Mucosa of descending colon (tissue), 3 donors: ENCODE results near the gene FIBCD1. TPM values are rescaled to one million over a fixed set of nuclear protein-coding genes. Genes with fewer than 3 reads are reported as not detected.

Experiments used
- ATAC-seq: fragments of 200-7000 bp; cut with Tn5 transposase; one replicate; pipeline ENCODE4 v1.9.1; 2020; ENCODE audit warnings: mild to moderate bottlenecking, moderate library complexity
- DNase-seq, 3 donors: peaks; one replicate each; pipeline ENCODE4 v3.0.0-alpha.2; 2020
- H3K36me3 ChIP-seq: fragments of 200-600 bp; one replicate; pipeline ENCODE4 v1.8.0; 2021; ENCODE audit warnings: low read depth, mild to moderate bottlenecking
- H3K4me1 ChIP-seq: fragments of 200-600 bp; one replicate; pipeline ENCODE4 v1.8.0; 2021; ENCODE audit warnings: low read depth, mild to moderate bottlenecking
- H3K4me3 ChIP-seq: fragments of 200-600 bp; one replicate; pipeline ENCODE4 v1.8.0; 2021; ENCODE audit warnings: mild to moderate bottlenecking
- H3K9me3 ChIP-seq: fragments of 200-600 bp; one replicate; pipeline ENCODE4 v1.8.0; 2021; ENCODE audit warnings: mild to moderate bottlenecking
- CTCF ChIP-seq: fragments of 200-600 bp; IDR thresholded peaks from one replicate; pipeline ENCODE4 v1.8.0; 2022; ENCODE audit warnings: antibody characterized with exemption, mild to moderate bottlenecking
- intact Hi-C, 2 donors: fragments of 100-400 bp; cut with DNase I in 1 of 2; cut with micrococcal nuclease in 1 of 2; formaldehyde crosslinking; loops; one replicate each; pipeline versions ENCODE4 v1.11.0 to v1.11.1; 2022; cut with DNase I, micrococcal nuclease
- total RNA-seq, 3 donors: library from RNA; stranded (reverse); fragmentation: NEBNext Ultra II Directional in 2 of 3; extraction: Animal tissue kit (Norgen Biotek cat#: 25700) in 2 of 3; gene quantifications; one replicate each; pipeline versions ENCODE4 v1.2.1 to v1.2.4, GENCODE V29; 2021 to 2023
- donor health status: DM: no; HTN: no; CAD: no; lungs with moderate emphysema.
- donor health status: DM: no; HTN: no; CAD: no.
- donor health status: DM: no; HTN: yes; CAD: no.

Gene FIBCD1
- total RNA-seq, 3 donors from 2014 or later: 2.6 to 10.7 (median 7.3) TPM

GRCh38 chr9:130900701-130901497 lies 38.1 kb downstream of the FIBCD1 start:
- peaks cover 8% of the 10 kb centered on the region for H3K4me1 ChIP-seq
- intact Hi-C loops: no loop called here
- H3K9me3 ChIP-seq: no peaks in the 10 kb centered on the region
- no peak overlapping the region for H3K4me3 ChIP-seq
- H3K36me3 ChIP-seq: no peaks in the 10 kb centered on the region
- ATAC-seq (peak; percentile 16), DNase-seq (no peak)
- TF ChIP-seq CTCF: no peak

- H3K36me3 ChIP-seq: no peaks in the 10 kb centered on the region
- ATAC-seq (peak; percentile 22), DNase-seq (peak in 1 of 3 donors; percentile 43)
- no peak overlapping the region for H3K4me3 ChIP-seq
- TF ChIP-seq CTCF: no peak
- no peaks in the 10 kb centered on the region for H3K9me3 ChIP-seq
- intact Hi-C loops: no loop called here
- H3K4me1 ChIP-seq: peaks cover 8% of the 10 kb centered on the region
Measured at GRCh38 chr9:130899051-130899748, 39.8 kb downstream of the FIBCD1 start.

GRCh38 chr9:130898552-130898852 lies 40.5 kb downstream of the FIBCD1 start:
- intact Hi-C loops: no loop called here
- Histone ChIP-seq H3K9me3 (no peaks in the 10 kb centered on the region), H3K4me3 (no peak overlapping the region), H3K4me1 (peaks cover 9% of the 10 kb centered on the region), H3K36me3 (no peaks in the 10 kb centered on the region)
- no peak for TF ChIP-seq CTCF
- DNase-seq (peak; percentile 44 to 70 (median 60)), ATAC-seq (peak; percentile 56)

GRCh38 chr9:130897848-130898551 lies 41.0 kb downstream of the FIBCD1 start:
- intact Hi-C loops: no loop called here
- H3K4me1 ChIP-seq: peaks cover 11% of the 10 kb centered on the region
- ATAC-seq (peak; percentile 19), DNase-seq (peak in 1 of 3 donors; percentile 24)
- no peaks in the 10 kb centered on the region for H3K36me3 ChIP-seq
- TF ChIP-seq CTCF: no peak
- no peak overlapping the region for H3K4me3 ChIP-seq
- H3K9me3 ChIP-seq: no peaks in the 10 kb centered on the region

- ATAC-seq: no peak
- intact Hi-C loops: no loop called here
- Histone ChIP-seq H3K4me3 (no peak overlapping the region), H3K36me3 (no peaks in the 10 kb centered on the region), H3K4me1 (peaks cover 11% of the 10 kb centered on the region), H3K9me3 (no peaks in the 10 kb centered on the region)
- TF ChIP-seq CTCF: no peak
- no peak for DNase-seq
Measured at GRCh38 chr9:130897105-130897751, 41.8 kb downstream of the FIBCD1 start.
